ENCODE measurements around the gene GPRC5A. TPM values are rescaled to one million over a fixed set of nuclear protein-coding genes. Genes with fewer than 3 reads are reported as not detected.

GPRC5A gene
- total and polyA plus RNA-seq, 9 donors: 6.5 to 71.5 (median 37.9) TPM

- TF ChIP-seq POLR2A (IDR thresholded peaks at IDR 0.05) (no peak), EP300 (IDR thresholded peaks at IDR 0.05) (no peak)
- TF ChIP-seq, protein P1, sequence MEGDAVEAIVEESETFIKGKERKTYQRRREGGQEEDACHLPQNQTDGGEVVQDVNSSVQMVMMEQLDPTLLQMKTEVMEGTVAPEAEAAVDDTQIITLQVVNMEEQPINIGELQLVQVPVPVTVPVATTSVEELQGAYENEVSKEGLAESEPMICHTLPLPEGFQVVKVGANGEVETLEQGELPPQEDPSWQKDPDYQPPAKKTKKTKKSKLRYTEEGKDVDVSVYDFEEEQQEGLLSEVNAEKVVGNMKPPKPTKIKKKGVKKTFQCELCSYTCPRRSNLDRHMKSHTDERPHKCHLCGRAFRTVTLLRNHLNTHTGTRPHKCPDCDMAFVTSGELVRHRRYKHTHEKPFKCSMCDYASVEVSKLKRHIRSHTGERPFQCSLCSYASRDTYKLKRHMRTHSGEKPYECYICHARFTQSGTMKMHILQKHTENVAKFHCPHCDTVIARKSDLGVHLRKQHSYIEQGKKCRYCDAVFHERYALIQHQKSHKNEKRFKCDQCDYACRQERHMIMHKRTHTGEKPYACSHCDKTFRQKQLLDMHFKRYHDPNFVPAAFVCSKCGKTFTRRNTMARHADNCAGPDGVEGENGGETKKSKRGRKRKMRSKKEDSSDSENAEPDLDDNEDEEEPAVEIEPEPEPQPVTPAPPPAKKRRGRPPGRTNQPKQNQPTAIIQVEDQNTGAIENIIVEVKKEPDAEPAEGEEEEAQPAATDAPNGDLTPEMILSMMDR (IDR thresholded peaks at IDR 0.05): no peak
- no peaks in the 10 kb centered on the region for H3K36me3 ChIP-seq
- no peak overlapping the region for H3K4me3 ChIP-seq
- DNase-seq: no peak
- peaks cover 10% of the 10 kb centered on the region for H3K4me1 ChIP-seq (ENCODE audit: insufficient read depth)
- H3K27me3 ChIP-seq: no peaks in the 10 kb centered on the region
- intact Hi-C loops (cut with DNase I): loop anchor here in 1 of 4 donors (5.0 kb wide), 1 partner anchor 189 kb away; no protein-coding TSS in a partner anchor
- no peaks in the 10 kb centered on the region for H3K9me3 ChIP-seq
- 95 to 96% (median 96%) methylated on average over 12 of the region's 12 CpGs for WGBS, 3 donors
- peak overlapping the region; percentile 57 to 84 for H3K27ac ChIP-seq
Measured at GRCh38 chr12:12908711-12909110, 17.3 kb downstream of the GPRC5A start.

GRCh38 chr12:12909228-12909994, 18.0 kb downstream of the GPRC5A start:
- Histone ChIP-seq H3K4me1 (ENCODE audit: insufficient read depth) (peaks cover 10% of the 10 kb centered on the region), H3K27ac (peak overlapping the region; percentile 57 to 84), H3K27me3 (no peaks in the 10 kb centered on the region), H3K4me3 (no peak overlapping the region), H3K36me3 (no peaks in the 10 kb centered on the region), H3K9me3 (no peaks in the 10 kb centered on the region)
- TF ChIP-seq POLR2A (IDR thresholded peaks at IDR 0.05) (no peak), EP300 (IDR thresholded peaks at IDR 0.05) (no peak)
- TF ChIP-seq, protein P1 (IDR thresholded peaks at IDR 0.05): no peak
- intact Hi-C loops (cut with DNase I): loop anchor here in 1 of 4 donors (5.0 kb wide), 1 partner anchor 188 kb away; no protein-coding TSS in a partner anchor
- DNase-seq: no peak
- 42 to 50% (median 43%) methylated on average over 4 of the region's 4 CpGs for WGBS, 3 donors

- intact Hi-C loops (cut with DNase I): loop anchor here in 3 of 4 donors (5.0 to 10.0 kb wide), 4 partner anchors 75 to 295 kb away; no protein-coding TSS in a partner anchor
- TF ChIP-seq EP300 (IDR thresholded peaks at IDR 0.05) (no peak), POLR2A (IDR thresholded peaks at IDR 0.05) (no peak)
- TF ChIP-seq, protein P1 (IDR thresholded peaks at IDR 0.05): no peak
- peak; percentile 56 to 64 (median 59) for DNase-seq
- Histone ChIP-seq H3K4me1 (ENCODE audit: insufficient read depth) (peaks cover 10% of the 10 kb centered on the region), H3K36me3 (no peaks in the 10 kb centered on the region), H3K27ac (peak overlapping the region; percentile 46 to 84), H3K4me3 (no peak overlapping the region), H3K27me3 (no peaks in the 10 kb centered on the region), H3K9me3 (no peaks in the 10 kb centered on the region)
- 5 to 17% (median 8%) methylated on average over 4 of the region's 4 CpGs for WGBS, 3 donors
Measured at GRCh38 chr12:12909995-12910420, 18.6 kb downstream of the GPRC5A start.

GRCh38 chr12:12912711-12913110, 21.3 kb downstream of the GPRC5A start:
- TF ChIP-seq POLR2A (IDR thresholded peaks at IDR 0.05): no peak
- TF ChIP-seq, protein P1 (IDR thresholded peaks at IDR 0.05): no peak
- no peak for TF ChIP-seq EP300 (IDR thresholded peaks at IDR 0.05)
- intact Hi-C loops (cut with DNase I): loop anchor here in 2 of 4 donors (10.0 kb wide), 3 partner anchors 72 to 292 kb away; no protein-coding TSS in a partner anchor
- WGBS, 3 donors: 95 to 99% (median 97%) methylated on average over 5 of the region's 5 CpGs

More at GRCh38 chr12:12912711-12913110, 21.3 kb downstream of the GPRC5A start:
- Histone ChIP-seq H3K27me3 (no peaks in the 10 kb centered on the region), H3K9me3 (no peaks in the 10 kb centered on the region), H3K4me1 (ENCODE audit: insufficient read depth) (peaks cover 23% of the 10 kb centered on the region), H3K27ac (peak overlapping the region; percentile 8 to 57), H3K36me3 (no peaks in the 10 kb centered on the region), H3K4me3 (no peak overlapping the region)
- DNase-seq: no peak
